HG03460 (cell line): Measurements from ENCODE around the gene LSM14B.
A peak's percentile ranks its signal among the peaks of the same experiment; 100 is the strongest.
"Not testable (repeated sequence)": the region's sequence is repeated elsewhere in the genome, so short reads cannot be mapped to it uniquely, and the experiment has no call there.

Experiments
- ATAC-seq: cut with Tn5 transposase; IDR thresholded peaks from one replicate; pipeline ENCODE4 v1.9.1; 2021; ENCODE audit not compliant: unreplicated experiment

Gene LSM14B

GRCh38 chr20:62121776-62122653 is at the start of gene LSM14B:
LSM14B (plus strand) TSS chr20:62122475; CDS start chr20:62122667, 192 bp downstream.
- peak; percentile 61 for ATAC-seq

- ATAC-seq, result no peak
Measured at GRCh38 chr20:62073323-62073722, 49.0 kb upstream of the LSM14B start.

GRCh38 chr20:62079166-62079565 is 43.1 kb upstream of the LSM14B start:
- no peak for ATAC-seq

GRCh38 chr20:62080249-62080990 is 41.9 kb upstream of the LSM14B start:
- ATAC-seq, result no peak

- no peak for ATAC-seq
Measured at GRCh38 chr20:62083312-62083711, 39.0 kb upstream of the LSM14B start.

GRCh38 chr20:62084224-62084623 is 38.1 kb upstream of the LSM14B start:
- not testable (repeated sequence) for ATAC-seq

GRCh38 chr20:62085206-62085605 is 37.1 kb upstream of the LSM14B start:
- ATAC-seq, result no peak

- ATAC-seq, result no peak
Measured at GRCh38 chr20:62087227-62087626, 35.0 kb upstream of the LSM14B start.

GRCh38 chr20:62087632-62088031 is 34.6 kb upstream of the LSM14B start:
- ATAC-seq, result no peak

GRCh38 chr20:62088258-62089127 is 33.8 kb upstream of the LSM14B start:
- ATAC-seq, result no peak

- no peak for ATAC-seq
Measured at GRCh38 chr20:62089393-62089792, 32.9 kb upstream of the LSM14B start.

GRCh38 chr20:62096421-62097380 is 25.6 kb upstream of the LSM14B start:
- no peak for ATAC-seq

GRCh38 chr20:62097881-62098407 is 24.3 kb upstream of the LSM14B start:
- no peak for ATAC-seq

- ATAC-seq, result no peak
Measured at GRCh38 chr20:62101078-62101477, 21.2 kb upstream of the LSM14B start.

- no peak for ATAC-seq
Measured at GRCh38 chr20:62103508-62104233, 18.6 kb upstream of the LSM14B start.

- ATAC-seq, result no peak
Measured at GRCh38 chr20:62104234-62104789, 18.0 kb upstream of the LSM14B start.

GRCh38 chr20:62104791-62105345 is 17.4 kb upstream of the LSM14B start:
- ATAC-seq, result no peak

- ATAC-seq, result no peak
Measured at GRCh38 chr20:62105592-62105991, 16.7 kb upstream of the LSM14B start.
